Gastroesophageal sphincter (tissue), 3 donors: ENCODE data around the gene LTN1.

Experiments
- CTCF ChIP-seq, 4 experiments: fragments of 200-600 bp in 2 of 4; fragments of 450-650 bp in 2 of 4; sonication (generic) in 1 of 4; IDR thresholded peaks; one replicate each; pipeline ENCODE4 v1.5.1; 2017 to 2019; ENCODE audit warnings: antibody characterized with exemption in 4 of 4, mild to moderate bottlenecking in 2 of 4, moderate library complexity in 2 of 4
- EP300 ChIP-seq: sonication (generic); formaldehyde crosslinking; IDR thresholded peaks from one replicate; pipeline ENCODE4 v1.6.1; 2017; ENCODE audit warnings: antibody characterized with exemption, mild to moderate bottlenecking

- TF ChIP-seq CTCF (IDR thresholded peaks at IDR 0.05) (no peak), EP300 (no peak)
Observed at GRCh38 chr21:29007135-29007534, 14.5 kb upstream of the LTN1 start.
